Activated CD4-positive, alpha-beta T cell treated with anti-CD3 and anti-CD28 coated beads for 4 hours (primary cell): ENCODE results near the gene STON2.
"Not testable (repeated sequence)": the region's sequence is repeated elsewhere in the genome, so short reads cannot be mapped to it uniquely, and the experiment has no call there.

Experiments used
- DNase-seq, 2 donors: peaks; one replicate each; pipeline ENCODE4 v3.0.0-alpha.2; 2020

STON2 gene

GRCh38 chr14:81400202-81400678, at the start of gene STON2:
Gene STON2 (minus strand): TSS chr14:81400324. CDS start chr14:81398382, 1,942 bp downstream.
- DNase-seq, result no peak

GRCh38 chr14:81449576-81449975, 49.5 kb upstream of the STON2 start:
- no peak for DNase-seq

DNA sequence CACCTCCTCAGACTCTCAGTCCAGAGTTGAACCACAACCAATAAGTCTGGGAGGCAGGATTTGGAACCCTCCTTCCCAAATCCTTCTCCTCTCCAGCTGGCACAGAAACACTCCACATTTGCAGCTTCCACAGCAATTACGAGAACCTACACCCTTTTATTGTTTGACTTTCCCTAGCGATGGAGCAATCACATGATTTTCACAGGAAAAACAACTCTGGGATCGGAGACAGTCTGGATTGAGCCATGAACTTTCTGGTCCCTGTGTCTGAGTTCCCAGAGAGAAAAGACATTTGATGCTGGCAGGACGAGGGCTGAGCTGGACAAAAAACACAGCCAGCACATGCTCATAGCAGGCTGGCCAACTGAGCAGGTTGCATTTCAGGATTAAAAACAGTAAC, 49.0 kb upstream of the STON2 start:
- no peak for DNase-seq

GRCh38 chr14:81447021-81447764, 47.1 kb upstream of the STON2 start:
- DNase-seq, result no peak

DNA sequence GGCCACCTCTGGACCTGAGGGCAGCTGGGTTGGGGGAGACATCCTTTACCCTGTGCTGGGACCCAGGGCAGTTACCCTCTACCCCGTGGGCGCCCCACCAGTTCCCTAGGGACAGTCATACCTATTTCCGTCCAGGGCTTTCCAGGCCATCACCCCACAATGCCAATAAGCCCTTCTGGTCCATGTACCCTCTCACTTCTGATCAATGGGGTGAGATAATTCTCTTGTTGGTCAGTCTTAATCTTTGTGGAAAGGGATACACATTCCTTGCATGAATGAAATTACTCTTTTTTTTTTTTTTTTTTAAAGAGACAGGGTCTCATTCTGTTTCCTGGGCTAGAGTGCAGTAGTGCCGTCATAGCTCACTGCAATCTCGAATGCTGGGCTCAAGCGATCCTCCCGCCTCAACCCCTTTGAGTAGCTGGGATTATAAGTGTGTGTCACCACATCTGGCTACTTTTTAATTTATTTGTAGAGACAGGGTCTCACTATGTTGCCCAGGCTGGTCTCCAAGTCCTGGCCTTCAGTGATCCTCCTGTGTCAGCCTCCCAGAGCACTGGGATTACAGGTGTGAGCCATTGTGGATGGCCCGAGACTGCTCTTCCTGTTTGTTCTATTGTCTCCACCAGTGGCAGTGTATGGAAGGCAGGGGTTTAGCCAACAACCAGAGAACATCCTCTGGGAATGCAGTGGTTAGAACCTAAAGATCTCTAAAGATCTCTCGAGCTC, 46.3 kb upstream of the STON2 start:
- DNase-seq, result no peak

- DNase-seq, result no peak
Measured at GRCh38 chr14:81441626-81442134, 41.6 kb upstream of the STON2 start.

DNA sequence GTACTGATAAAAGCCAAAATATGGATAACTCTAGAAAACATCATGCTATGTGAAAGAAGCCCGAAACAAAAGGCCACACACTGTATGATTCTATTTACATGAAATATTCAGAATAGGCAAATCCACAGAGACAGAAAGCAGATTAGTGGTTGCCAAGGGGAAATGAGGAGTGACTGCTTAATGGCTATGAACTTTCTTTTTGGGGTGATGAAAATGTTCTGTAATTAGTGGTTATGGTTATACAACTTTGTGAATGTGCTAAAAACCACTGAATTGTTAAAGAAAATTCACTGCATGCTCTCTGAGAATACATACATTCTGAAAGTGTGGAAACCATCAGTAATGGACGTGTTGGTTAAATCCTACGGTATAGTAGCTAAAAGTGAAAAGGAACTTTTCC, 39.9 kb upstream of the STON2 start:
- DNase-seq, result no peak

DNA sequence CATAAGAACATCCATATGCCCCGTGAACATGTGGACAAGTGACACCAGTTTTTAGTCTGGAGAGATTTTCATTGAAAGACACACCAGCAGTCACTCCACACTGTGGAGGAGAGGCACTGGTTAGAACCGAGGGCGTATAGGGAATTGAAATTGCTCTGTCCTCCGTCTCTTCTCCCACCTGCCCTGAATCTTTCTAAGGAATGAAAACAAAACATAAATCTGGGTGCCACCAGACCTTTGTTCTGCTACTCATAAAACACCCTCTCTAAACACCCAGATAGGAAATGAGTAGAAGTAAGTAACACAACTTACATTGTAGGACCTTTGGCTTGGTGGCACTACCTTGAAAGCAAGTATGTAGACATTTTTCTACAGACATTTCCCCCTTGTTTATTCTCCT, 37.1 kb upstream of the STON2 start:
- no peak for DNase-seq

- peak; percentile 12 to 17 for DNase-seq
Measured at GRCh38 chr14:81436296-81437138, 36.4 kb upstream of the STON2 start.

GRCh38 chr14:81435391-81436295, 35.5 kb upstream of the STON2 start:
- peak in 1 of 2 donors; percentile 18 for DNase-seq

- no peak for DNase-seq
Measured at GRCh38 chr14:81435048-81435390, 34.9 kb upstream of the STON2 start.

- no peak for DNase-seq
Measured at GRCh38 chr14:81434230-81434629, 34.1 kb upstream of the STON2 start.

DNA sequence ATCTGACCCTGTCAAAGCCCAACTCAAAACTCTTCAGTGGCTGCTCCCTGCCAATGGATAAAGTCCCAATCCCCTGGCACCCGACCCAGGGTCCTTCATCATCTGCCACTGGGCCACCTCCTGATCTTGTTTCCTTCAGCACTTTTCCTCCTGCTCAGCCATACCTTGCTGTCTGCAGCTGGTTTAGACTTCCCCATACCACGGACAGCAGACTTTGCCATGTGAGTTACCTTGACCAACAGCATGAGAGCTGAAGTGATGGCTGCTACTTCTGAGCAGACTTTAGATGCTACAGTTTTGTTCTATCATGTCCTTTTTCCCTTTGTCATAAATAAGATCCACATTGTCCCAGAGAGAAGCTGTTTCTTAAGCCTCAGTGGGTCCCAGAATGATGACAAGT, 33.3 kb upstream of the STON2 start:
- DNase-seq, result no peak

DNA sequence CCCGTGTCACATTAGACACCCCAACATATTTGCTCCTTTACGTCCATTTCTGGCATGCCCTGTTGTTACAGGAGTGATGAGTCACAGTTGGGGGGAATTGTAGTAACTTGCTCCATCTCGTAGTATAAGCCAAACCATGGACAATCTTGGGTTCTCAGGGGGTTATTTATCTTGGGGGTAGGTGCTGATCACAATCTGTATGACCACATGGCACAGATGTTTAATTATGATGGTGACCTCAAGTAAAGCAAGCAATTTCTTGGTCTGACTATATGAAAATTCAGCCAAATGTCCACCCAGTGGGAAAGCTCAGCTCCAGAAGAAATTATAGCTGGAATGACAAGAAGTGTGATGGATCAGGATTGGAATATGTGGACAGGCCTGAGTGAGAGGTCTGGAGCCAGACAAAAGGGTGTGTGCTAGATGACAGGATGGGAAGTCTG, 32.1 kb upstream of the STON2 start:
- no peak for DNase-seq

GRCh38 chr14:81430235-81430634, 30.1 kb upstream of the STON2 start:
- DNase-seq, result no peak

DNA sequence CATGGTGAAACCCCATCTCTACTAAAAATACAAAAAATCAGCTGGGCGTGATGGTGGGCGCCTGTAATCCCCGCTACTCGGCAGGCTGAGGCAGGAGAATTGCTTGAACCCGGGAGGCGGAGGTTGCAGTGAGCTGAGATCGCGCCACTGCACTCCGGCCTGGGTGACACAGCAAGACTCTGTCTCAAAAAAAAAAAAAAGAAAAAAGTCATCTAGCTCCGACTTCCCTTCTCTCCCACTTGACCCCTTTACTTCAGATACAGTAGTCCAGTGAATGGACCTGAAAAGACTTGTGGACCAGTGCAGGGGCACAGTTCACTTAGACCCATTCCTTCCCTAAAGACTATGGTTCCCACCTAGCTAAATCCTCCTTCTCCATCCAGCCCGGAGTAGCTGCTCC, 29.6 kb upstream of the STON2 start:
- not testable (repeated sequence) for DNase-seq

GRCh38 chr14:81429028-81429427, 28.9 kb upstream of the STON2 start:
- DNase-seq, result no peak

DNA sequence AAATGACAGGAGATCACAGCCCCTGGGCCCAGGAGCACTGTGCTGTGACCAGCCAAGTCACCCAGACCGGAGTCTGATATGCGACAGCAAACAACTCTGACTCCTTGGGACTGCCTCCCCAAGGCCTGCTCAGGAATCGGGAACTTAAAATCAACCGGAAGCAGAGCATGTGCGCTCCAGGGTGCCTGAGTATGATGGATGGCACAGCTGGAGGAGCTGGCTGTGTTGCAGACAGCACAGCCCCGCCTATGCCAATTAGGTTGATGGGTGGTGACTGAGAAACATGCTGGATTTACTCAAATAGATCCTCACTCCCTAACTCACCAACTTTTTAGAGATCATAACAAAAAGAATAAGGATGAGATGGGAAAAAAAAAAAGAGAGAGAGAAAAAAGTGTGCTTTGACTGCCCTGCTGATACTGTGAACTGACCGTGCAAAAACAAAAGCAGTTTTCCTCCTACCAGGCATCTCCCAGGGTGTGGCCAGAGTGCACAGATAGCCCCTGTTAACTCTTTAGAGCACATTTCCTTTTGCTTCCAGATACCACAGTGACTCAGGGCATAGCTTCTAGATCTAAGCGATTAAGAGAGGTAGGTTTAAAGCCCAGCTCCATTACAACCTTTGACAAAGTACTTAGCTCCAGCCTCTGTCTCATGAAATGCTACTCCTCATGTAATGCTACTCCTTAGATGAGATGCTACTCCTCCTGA, 27.4 kb upstream of the STON2 start:
- no peak for DNase-seq

- no peak for DNase-seq
Measured at GRCh38 chr14:81423504-81423903, 23.4 kb upstream of the STON2 start.

GRCh38 chr14:81418057-81418790, 18.1 kb upstream of the STON2 start:
- DNase-seq, result no peak

- no peak for DNase-seq
Measured at GRCh38 chr14:81416981-81417380, 16.9 kb upstream of the STON2 start.
